NCI-H526 (cell line): ENCODE measurements around the gene ARL14EPL.
A peak's percentile ranks its signal among the peaks of the same experiment; 100 is the strongest.
"Not testable (repeated sequence)": the region's sequence is repeated elsewhere in the genome, so short reads cannot be mapped to it uniquely, and the experiment has no call there.

Experiments
- DNase-seq, 2 experiments: peaks; one replicate each; lab custom pipeline; 2025; lab: John Stamatoyannopoulos, UW

ARL14EPL gene

GRCh38 chr5:116046823-116047222, 14.6 kb downstream of the ARL14EPL start:
- DNase-seq, result no peak

GRCh38 chr5:116058346-116058936, 26.2 kb downstream of the ARL14EPL start:
- no peak for DNase-seq

- no peak for DNase-seq
Measured at GRCh38 chr5:116062352-116062751, 30.1 kb downstream of the ARL14EPL start.

GRCh38 chr5:116063950-116064349, 31.7 kb downstream of the ARL14EPL start:
- no peak for DNase-seq

- DNase-seq, result peak; percentile 15 to 43
Measured at GRCh38 chr5:116068028-116068632, 35.9 kb downstream of the ARL14EPL start.

- DNase-seq, result no peak
Measured at GRCh38 chr5:116071211-116071610, 38.9 kb downstream of the ARL14EPL start.

GRCh38 chr5:116075191-116075831, 43.0 kb downstream of the ARL14EPL start:
- DNase-seq, result no peak

GRCh38 chr5:116076496-116076895, 44.2 kb downstream of the ARL14EPL start:
- DNase-seq, result no peak

- no peak for DNase-seq
Measured at GRCh38 chr5:116078199-116078598, 45.9 kb downstream of the ARL14EPL start.

GRCh38 chr5:116084287-116084691, 52.0 kb downstream of the ARL14EPL start:
- peak in 1 of 2 experiments; percentile 43 for DNase-seq

- DNase-seq, result peak; percentile 22 to 77
Measured at GRCh38 chr5:116084871-116085715, 52.8 kb downstream of the ARL14EPL start, which contains the start of gene COMMD10. Gene COMMD10 (plus strand): TSS chr5:116085025.

- not testable (repeated sequence) for DNase-seq
Measured at GRCh38 chr5:116086309-116086708, 54.0 kb downstream of the ARL14EPL start.

- DNase-seq, result no peak
Measured at GRCh38 chr5:116088062-116088461, 55.8 kb downstream of the ARL14EPL start.

- DNase-seq, result no peak
Measured at GRCh38 chr5:116090302-116090701, 58.0 kb downstream of the ARL14EPL start.

- DNase-seq, result no peak
Measured at GRCh38 chr5:116091416-116091815, 59.1 kb downstream of the ARL14EPL start.

GRCh38 chr5:116097301-116097700, 65.0 kb downstream of the ARL14EPL start:
- DNase-seq, result no peak

GRCh38 chr5:116098998-116099397, 66.7 kb downstream of the ARL14EPL start:
- DNase-seq, result no peak

- not testable (repeated sequence) for DNase-seq
Measured at GRCh38 chr5:116104941-116105340, 72.7 kb downstream of the ARL14EPL start.
